NB4 (cell line): ENCODE results near the gene TMEM61.

ENCODE experiments used
- CTCF ChIP-seq: IDR thresholded peaks from one replicate; pipeline ENCODE4 v1.5.1; 2012; ENCODE audit warnings: low read depth, low read length
- MAX ChIP-seq: IDR thresholded peaks from 2 replicates; pipeline ENCODE4 v1.6.1; 2011; ENCODE audit warnings: low read depth, low read length
- POLR2A ChIP-seq: IDR thresholded peaks from 2 replicates; pipeline ENCODE4 v1.6.1; 2011; ENCODE audit warnings: mild to moderate bottlenecking; ENCODE audit not compliant: insufficient read length; ENCODE audit errors: extremely low read depth

GRCh38 chr1:54976747-54977146 is 3.7 kb upstream of the TMEM61 start:
- TF ChIP-seq CTCF, result no peak
- no peak for TF ChIP-seq MAX
- no peak for TF ChIP-seq POLR2A
